ENCODE measurements around the gene SLC25A22.

SLC25A22 gene

DNA sequence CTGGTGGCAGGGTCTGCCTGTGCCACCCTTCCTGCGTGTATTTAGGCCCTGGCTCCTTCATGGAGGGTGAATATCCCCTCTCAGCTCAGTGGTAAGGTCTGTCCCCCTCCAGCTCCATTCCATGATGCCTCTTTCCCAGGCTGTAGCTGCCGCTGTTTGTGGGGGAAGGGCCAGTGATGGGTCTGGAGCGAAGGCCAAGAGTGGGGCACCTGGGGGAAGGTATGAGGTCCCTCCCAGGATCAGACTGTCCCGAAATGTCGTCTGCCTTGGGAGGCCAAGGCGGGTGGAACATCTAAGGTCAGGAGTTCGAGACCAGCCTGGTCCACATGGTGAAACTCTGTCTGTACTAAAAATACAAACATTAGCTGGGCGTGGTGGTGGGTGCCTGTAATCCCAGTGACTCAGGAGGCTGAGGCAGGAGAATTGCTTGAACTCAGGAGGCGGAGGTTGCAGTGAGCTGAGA, 35.8 kb upstream of the SLC25A22 start:
- DNase-seq: no peak

DNA sequence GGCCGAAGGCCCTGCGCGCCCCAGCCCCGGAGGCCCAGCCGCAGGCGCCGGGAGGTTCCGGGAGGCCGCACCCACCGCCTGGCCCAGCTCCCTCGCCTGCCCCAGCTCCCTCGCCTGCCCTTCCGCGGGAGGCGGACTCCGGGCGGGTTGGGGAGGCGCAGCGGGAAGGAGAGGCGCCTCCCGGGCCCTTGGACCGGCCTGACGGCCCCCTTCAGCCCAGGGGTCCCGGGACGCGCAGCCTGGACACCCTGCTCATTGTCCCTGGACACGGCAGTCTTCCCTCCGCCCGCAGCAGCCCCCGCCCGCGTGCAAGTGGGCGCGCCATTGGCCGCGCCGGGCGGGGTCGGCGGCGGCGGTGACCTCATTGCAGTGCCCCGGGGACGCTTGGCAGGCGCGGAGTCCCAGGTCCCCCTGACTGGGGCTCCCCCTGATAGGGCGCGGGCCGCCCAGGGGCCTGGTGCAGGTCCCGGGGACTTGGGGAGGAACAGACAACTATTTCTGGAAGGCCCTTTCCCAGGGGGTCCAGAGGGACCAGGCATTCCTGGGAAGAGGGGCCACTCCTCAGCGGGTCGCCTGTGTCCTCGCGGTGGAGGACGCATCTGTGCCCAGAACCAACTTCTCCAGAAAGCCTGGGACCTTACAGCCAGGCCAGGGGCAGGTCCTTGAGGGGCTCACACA, 35.2 kb upstream of the SLC25A22 start:
- DNase-seq: no peak

DNA sequence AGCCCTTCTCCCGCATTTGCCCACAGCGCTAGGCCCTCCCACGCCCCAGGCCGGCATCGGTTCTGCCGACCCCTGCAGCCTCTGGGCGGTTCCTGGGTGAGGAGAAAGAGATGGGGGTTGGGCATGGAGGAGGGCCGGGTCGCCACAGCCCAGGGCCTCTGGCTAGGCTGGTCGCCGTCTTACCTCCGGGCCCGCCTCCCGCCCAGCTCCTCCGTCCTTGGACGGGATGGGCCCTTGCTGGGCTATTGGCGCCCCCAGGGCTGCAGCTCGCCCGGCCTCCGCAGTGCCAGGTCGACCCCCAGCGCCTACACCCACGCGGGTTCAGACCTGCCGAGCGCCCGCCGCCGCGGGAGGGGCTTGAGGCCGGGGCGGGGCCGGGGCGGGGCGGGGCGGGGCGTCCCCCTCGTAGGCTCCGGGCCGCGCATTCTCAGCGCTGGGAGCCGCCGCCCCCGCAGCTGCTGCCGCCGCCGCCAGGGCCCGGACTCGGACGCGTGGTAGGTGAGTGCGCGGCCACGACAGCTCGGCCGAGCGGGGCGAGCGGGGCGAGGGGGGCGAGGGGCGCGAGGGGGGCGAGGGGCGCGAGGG, 34.5 kb upstream of the SLC25A22 start, which contains the start of gene CD151:
Gene CD151 (plus strand): TSS at position 424 of the 585 bp plus-strand sequence. CDS start 3,118 bp downstream, outside the sequence.
- DNase-seq: peak; percentile 51

DNA sequence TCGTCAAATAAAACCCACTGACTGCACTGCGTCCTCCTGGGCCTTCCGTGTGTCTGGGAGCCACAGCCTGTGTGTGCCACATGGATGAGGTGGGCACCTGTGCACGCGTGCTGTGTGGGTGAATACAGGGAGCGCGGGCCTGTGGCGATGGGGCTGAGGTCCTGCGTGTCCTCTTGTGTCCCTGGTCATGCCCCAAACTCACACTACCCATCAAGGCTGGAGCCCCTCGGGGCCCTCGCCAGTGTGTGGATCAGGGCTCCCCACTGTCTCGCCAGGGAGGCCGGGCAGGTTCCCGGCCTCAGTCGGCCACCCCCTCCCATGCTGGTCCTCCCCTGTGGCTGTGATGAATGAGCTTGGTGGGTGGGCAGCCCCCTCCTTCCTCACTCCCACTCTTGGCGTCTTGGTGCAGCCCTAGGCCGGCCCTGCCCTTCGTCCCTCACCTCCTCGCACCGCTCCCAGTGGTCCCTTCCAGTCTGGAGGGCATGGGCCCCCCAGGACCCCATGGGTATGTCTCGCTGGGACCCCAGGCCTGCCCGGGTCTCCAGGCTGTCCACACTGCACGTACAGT, 34.0 kb upstream of the SLC25A22 start:
- DNase-seq: no peak

DNA sequence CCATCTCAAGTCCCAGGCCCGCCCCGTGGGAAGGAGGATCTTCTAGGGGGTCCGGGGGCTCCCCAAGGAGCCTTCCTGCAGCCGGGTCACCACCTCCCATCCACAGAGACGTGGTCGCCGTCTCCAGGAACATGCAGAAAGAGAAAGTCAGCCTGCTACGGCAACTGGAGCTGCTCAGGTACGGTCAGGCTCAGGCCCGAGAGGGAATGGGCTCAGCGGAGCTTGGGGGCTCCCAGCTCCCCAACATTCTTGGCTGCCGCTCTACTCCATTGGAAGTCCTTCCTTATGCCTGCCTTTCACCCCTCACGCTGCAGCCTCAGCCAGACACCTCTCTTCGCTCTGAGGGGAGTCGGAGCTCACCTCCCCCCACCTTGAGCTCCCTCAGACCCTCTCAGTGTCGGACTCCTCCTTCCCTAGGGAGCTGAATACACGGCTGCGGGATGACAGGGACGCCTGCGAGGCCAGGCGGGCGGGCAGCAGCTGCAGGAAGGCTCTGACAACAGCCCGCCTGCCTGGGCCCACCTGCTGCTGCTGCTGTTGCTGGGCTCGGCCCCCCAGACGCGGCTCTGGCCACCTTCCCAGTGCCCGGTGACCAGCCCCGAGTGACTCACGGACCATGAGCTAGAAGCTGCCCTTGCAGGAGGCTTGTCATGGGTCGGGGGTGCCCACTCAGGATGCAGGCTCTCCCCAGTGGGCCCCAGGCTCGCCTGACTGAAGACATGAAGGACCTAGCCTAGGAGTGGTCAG, 33.2 kb upstream of the SLC25A22 start:
- no peak for DNase-seq

DNA sequence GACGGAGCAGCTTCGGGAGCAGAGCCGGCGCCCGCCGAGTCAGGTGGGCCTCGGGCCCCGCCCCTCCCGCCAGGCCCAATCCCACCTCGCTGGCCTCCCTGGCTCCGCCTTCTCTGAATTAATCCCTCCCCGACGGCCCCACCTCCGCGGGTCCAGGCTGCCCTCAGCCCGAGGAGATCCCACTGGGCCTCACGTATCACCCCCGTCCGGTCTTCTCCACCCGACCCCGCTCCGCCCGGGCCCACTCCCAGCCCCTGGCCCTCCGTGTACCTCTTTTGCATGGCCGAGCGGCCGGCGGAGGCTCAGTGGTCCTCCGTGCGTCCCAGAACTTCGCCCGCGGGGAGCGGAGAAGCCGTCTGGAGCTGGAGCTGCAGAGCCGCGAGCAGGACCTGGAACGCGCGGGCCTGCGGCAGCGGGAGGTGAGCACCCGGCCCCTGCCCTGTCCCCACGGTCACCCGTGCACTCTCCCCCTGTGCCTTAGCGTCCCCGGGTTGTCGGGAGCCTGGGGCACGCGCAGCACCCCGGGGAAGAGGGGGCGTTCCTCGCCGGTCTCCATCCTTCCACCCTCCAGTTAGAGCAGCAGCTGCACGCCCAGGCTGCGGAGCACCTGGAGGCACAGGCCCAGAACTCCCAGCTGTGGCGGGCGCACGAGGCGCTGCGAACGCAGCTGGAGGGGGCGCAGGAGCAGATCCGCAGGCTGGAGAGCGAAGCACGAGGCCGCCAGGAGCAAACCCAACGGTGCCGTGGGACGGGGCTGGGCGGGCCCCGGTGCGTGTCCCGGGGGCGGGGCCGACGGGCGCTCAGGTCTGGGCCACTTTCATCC, 32.4 kb upstream of the SLC25A22 start:
- DNase-seq: peak; percentile 69

DNA sequence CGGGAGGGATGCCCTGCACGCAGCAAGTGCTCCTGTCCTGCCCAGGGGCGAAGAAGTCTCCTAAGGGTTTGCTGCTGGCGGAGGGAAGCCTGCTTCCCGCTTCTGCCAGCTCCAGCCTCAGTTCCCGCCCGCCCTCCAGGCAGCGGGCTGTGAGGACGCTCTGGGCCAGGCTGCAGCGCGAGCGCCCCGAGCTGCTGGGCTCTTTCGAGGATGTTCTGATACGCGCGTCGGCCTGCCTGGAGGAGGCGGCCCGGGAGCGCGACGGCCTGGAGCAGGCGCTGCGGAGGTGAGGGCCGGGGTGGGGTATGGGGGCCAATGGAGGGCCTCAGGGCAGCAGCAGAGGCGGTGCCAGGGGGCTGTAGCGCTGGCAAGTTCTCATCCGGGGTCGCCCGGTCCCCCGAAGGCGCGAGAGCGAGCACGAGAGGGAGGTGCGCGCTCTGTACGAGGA, 31.8 kb upstream of the SLC25A22 start:
- no peak for DNase-seq

DNA sequence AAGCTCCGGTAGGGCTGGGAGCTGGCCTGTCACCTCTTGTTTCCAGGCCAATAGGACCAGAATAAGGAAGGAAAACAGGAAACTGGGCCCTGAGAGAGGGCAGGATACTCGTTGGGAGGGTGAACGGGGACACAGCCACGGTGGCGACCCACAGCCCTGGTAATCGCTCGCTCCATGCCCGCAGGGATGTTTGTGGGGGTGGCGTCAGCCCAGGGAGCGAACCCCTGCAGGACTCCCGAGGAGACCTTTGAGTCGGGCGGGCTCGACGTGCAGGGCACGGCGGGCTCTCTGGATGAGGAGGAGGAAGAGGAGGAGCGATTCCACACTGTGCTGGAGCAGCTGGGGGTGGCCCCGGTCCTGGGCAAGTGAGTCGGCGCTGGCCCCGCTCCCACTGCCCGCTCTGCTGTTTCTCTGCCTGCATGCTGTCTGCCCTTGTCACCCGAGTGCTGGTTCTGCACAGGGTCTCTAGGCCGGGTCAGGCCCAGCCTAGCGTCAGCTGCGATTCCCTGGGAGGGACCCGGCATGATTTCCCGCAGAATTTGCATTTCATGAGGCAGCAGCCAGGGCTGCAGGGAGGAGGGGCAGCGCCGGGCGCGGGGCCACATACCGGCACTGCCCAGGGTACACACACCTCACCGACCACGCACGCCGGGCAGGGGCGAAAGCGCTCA, 31.2 kb upstream of the SLC25A22 start:
- no peak for DNase-seq

DNA sequence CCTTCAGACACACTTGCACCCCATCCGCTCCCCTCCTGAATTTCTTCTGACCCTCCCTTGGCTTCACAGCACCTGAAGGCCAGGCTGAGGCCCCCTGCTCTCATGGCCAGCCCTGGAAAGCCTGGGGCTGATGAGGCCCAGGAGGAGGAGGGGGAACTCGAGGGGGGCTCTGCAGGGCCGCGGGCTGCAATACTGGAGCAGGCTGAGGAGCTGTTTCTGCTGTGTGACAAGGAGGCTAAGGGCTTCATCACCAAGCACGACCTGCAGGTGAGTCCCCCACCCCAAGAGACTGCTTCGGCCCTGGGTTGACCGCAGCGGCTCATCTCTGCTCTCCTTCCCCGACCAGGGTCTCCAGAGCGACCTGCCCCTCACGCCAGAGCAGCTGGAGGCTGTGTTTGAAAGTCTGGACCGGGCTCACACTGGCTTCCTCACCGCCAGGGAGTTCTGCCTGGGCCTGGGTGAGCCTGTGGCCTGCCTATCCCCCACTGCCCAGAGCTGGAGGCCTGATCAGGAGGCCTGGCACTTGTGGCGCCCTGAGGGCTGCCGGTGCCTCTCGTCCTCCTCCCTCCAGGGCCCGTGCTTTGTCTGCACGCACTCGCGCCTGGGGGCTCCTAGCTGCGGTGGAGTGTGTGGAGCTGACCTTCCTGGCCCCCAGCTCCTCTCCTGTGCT, 30.6 kb upstream of the SLC25A22 start:
- no peak for DNase-seq

DNA sequence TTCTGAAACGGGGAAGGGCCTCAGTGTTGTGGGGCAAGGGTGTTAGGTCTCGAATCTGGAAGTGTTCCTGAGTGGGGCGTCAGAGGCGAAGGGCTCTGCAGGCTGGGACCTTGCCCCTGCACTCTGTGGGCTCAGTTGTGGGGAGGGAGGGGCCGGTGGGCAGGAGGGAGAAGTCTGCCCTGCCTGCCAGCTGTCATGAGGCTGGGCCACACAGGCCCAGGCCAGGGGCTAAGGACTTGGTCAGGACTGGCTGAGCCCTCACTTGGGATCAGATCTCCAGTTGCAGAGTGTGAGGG, 29.8 kb upstream of the SLC25A22 start, which contains the start of gene CRACR2B:
Gene CRACR2B (plus strand): TSS at position 23 of the 296 bp plus-strand sequence. CDS start 689 bp downstream, outside the sequence.
- no peak for DNase-seq

DNA sequence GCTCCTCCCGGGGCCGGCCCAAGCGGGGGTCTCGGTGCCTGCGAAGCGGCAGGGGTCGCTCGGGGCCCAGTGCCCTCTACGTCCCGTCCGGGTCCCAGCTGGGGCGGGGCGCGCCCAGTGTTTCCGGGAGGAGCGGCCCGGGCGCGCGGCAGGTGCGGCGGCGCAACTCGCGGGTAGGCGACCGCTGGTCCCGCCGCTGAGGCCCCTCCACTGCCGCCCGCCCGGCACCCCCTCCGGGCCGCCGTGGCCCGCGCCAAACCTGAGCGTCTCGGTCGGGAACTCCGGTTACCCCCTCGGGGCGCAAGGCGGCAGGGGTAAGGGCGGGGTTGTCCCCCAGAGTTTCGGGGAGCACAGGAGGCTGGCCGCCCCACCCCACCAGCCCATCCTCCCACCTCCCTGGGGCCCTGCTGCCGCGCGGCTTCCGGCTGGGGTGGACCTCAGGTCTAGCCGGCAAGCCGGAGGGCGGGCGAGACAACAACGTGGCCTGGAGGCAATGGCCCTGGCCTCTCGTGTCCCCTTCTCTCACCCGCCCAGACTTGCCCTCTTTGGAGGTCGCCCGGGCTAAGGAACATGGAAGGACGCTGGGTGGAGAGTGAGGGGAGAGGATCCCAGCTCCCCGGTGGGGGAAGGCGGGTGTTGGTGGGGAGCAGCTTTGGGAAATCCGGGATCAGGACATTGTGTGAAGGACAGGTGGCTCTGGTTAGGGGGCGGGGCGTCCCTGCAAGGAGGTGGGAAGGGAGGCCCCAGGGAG, 29.2 kb upstream of the SLC25A22 start:
- no peak for DNase-seq

DNA sequence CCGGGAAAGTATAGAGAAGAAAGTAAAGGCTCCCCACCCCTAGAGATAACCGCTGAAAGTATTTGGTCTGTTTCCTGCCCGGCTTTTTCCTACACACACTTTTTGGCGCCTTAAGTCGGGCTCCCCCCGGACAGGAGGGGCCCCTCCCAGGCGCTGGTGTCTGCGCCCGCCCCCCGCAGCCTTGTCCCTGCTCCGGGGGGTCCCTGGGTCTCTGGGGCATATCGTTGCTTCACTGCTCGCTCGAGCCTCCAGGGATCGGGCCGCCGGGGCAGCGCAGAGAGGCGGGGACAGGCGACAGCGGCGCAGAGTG, 28.7 kb upstream of the SLC25A22 start:
- no peak for DNase-seq

DNA sequence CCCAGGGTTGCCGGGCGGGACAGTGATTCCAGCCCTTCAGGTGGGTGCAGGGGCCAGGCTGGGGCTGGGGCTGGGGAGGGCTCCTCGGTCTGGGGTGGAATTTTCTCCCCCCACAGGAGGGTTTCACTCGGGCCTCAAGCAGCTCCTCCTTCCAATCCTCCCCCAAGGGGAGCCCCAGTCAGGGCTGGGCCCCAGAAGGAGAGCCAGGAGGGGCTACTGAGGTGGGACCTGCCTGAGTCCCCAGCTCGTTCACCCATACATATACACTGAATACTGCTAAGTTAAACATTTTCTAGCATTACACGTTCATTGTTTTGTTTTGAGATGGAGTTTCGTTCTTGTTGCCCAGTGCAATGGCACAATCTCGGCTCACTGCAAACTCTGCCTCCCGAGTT, 28.1 kb upstream of the SLC25A22 start:
- no peak for DNase-seq

DNA sequence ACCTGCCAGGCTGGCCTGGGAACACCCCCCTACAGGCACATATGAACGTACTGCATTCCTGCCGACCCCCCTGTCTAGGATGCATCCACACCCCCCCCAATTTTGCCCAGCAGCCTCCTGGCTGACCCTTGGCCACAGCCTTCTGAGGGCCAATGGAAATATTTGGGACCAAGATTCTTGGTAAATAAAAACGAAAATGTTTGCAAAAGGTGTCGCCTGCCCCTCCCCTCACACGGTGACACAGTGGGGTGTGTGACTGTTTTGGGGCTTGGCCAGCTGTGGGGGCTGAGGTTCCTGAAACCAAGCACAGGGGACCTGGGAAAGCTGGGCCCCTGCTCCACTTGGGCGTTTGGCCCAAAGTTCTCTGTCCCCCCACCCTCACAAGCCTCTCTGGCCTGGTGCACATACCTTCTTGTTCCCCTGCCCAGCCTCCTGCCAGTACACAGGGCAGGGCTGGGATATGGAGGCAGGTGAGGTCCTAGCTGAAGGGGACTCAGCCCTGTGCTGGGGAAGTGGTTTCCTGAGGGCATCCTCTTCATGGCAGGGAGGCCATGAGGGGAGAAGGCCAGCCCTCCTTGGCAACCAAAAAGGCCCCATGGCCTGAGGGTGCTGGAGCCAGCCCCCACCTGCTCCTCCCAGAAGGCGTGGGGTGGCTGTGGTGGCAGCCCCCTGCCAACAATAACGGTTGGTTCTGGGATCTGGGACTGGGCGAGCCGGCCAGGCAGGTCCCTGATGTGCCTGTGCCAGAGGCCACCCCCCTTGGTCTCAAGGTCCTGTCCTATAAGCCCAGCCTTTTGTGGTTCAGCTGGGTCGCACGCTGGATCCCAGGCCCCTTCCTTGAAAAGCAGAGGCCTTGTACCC, 27.5 kb upstream of the SLC25A22 start:
- DNase-seq: no peak

DNA sequence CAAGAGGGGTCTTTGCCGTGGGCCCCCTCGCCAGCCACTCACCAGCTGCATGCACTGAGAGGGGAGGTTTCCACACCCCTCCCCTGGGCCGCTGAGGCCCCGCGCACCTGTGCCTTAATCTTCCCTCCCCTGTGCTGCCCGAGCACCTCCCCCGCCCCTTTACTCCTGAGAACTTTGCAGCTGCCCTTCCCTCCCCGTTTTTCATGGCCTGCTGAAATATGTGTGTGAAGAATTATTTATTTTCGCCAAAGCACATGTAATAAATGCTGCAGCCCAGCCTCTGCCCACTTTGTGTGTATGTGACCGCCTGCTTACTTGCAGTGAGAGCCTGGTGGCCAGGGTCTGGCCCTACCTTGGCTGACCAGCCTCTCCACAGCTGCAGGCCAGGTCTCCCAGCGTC, 26.9 kb upstream of the SLC25A22 start:
- no peak for DNase-seq

DNA sequence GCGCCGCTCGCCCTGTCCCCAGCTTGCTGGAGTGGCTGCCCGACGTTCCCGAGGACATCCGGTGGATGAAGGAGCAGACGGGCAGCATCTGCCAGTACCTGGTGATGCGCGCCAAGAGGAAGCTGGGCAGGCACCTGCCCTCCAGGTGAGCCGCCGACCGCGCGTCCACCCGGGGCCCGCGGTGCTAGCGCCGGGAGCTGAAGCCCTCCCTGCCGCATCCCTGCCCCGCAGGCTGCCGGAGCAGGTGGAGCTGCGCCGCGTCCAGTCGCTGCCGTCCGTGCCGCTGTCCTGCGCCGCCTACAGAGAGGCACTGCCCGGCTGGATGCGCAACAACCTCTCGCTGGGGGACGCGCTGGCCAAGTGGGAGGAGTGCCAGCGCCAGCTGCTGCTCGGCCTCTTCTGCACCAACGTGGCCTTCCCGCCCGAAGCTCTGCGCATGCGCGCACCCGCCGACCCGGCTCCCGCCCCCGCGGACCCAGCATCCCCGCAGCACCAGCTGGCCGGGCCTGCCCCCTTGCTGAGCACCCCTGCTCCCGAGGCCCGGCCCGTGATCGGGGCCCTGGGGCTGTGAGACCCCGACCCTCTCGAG, 26.3 kb upstream of the SLC25A22 start:
- DNase-seq: no peak

DNA sequence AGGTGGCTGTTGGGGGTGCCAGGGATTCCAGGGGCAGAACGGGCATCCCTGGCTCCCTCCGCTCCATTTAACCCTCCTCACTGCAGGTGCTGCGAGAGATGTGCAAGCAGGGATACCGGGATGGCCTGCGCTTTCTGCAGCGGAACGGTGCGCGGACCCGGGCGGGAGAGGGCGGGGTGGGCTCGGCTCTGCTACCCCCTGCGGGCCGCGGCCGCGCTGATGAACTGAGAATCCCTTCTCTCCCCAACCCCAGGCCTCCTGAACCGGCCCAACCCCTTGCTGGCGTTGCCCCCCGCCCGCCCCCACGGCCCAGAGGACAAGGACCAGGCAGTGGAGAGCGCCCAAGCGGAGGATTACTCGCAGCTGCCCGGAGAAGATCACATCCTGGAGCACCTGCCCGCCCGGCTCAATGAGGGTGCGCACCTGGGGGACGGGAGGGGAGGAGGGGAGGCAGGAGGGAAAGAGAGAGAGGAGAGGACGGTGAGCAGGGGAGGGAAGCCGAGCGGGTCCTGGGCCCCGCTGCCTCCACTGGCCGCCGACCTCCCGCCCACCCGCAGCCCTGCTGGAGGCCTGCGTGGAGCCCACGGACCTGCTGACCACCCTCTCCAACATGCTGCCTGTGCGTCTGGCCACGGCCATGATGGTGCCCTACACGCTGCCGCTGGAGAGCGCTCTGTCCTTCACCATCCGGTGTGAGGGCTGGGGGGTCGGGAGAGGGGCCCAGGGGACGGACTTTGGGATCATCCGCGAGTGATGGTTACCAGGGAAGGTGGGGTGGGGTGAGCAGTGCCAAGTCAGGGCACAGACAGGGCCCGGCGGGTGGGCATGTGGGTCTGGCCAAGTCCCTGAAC, 25.6 kb upstream of the SLC25A22 start:
- no peak for DNase-seq

DNA sequence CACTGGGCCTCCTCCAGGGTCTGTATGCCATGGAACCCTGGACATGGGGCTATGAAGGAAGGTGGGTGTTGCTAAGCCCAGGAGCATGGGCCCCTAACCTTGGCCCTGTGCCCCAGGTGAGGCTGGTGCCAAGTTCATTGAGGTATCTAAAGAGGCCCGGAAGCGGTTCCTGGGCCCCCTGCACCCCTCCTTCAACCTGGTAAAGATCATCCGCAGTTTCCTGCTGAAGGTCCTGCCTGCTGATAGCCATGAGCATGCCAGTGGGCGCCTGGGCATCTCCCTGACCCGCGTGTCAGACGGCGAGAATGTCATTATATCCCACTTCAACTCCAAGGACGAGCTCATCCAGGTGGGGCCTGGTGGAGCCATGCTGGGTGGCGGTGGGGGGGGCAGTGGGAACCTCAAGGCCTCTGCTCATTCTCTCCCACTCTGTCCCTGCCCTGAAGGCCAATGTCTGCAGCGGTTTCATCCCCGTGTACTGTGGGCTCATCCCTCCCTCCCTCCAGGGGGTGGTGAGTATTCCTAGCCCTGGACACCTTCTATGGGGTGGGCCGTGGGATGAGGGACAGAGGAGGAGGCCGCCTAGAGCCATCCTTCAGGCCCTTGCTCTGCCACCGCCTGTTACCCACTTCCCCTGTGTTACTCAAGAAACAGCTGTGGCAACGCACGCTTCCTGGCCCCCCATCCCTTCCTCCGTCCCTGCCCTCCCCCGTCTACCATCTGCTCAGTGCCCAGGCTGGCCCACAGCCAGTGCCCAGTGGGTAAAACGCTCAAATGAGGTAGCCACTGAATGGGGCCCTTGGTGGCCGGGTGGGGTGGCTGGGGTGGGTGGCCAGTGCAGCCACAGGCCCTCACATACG, 23.7 kb upstream of the SLC25A22 start:
- no peak for DNase-seq
